ENCODE measurements around the gene SMOC2. TPM values are rescaled to one million over a fixed set of nuclear protein-coding genes. Genes with fewer than 3 reads are reported as not detected.

SMOC2 gene
- total RNA-seq, 1 experiment from 2014 or later: 0.42 TPM

DNA sequence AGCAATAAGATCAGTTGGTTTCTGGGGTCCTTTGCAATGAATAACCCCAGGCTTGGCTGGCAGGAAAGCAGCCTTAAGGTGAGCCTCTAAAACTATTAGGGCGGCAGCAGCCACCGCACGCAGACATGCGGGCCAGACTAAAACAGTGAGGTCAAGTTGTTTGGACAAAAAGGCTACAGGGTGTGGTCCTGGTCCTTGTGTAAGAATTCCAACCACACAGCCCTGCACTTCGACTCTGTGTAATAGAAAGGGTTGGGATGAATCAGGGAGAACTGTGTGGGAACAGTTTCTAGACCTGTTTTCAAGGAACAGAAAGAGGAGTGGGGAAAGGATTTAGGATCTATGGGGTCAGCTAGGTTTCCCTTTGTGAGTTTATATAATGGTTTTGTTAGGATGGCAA, 237.6 kb downstream of the SMOC2 start:
- H3K27ac ChIP-seq (ENCODE audit: low read depth, low read length): peak overlapping the region; percentile 57; the same call in 1 of the 2 replicates
- H3K9me3 ChIP-seq (ENCODE audit: control insufficient read depth in 1 of 2, insufficient read depth in 1 of 2, low read depth in 1 of 2, low read length in 2 of 2): no peaks in the 10 kb centered on the region
- ATAC-seq (no peak), DNase-seq (ENCODE audit: low read depth, low spot score) (no peak)
- intact Hi-C loops (cut with micrococcal nuclease): no loop called here
- TF ChIP-seq, protein P1, sequence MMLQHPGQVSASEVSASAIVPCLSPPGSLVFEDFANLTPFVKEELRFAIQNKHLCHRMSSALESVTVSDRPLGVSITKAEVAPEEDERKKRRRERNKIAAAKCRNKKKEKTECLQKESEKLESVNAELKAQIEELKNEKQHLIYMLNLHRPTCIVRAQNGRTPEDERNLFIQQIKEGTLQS (IDR thresholded peaks at IDR 0.05): no peak
- TF ChIP-seq, protein P2, sequence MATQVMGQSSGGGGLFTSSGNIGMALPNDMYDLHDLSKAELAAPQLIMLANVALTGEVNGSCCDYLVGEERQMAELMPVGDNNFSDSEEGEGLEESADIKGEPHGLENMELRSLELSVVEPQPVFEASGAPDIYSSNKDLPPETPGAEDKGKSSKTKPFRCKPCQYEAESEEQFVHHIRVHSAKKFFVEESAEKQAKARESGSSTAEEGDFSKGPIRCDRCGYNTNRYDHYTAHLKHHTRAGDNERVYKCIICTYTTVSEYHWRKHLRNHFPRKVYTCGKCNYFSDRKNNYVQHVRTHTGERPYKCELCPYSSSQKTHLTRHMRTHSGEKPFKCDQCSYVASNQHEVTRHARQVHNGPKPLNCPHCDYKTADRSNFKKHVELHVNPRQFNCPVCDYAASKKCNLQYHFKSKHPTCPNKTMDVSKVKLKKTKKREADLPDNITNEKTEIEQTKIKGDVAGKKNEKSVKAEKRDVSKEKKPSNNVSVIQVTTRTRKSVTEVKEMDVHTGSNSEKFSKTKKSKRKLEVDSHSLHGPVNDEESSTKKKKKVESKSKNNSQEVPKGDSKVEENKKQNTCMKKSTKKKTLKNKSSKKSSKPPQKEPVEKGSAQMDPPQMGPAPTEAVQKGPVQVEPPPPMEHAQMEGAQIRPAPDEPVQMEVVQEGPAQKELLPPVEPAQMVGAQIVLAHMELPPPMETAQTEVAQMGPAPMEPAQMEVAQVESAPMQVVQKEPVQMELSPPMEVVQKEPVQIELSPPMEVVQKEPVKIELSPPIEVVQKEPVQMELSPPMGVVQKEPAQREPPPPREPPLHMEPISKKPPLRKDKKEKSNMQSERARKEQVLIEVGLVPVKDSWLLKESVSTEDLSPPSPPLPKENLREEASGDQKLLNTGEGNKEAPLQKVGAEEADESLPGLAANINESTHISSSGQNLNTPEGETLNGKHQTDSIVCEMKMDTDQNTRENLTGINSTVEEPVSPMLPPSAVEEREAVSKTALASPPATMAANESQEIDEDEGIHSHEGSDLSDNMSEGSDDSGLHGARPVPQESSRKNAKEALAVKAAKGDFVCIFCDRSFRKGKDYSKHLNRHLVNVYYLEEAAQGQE (IDR thresholded peaks at IDR 0.05; ENCODE audit: low read depth): no peak
- TF ChIP-seq SP1 (IDR thresholded peaks at IDR 0.05; ENCODE audit: low read depth) (peak; percentile 26; the same call in 1 of the 2 replicates), SIN3A (IDR thresholded peaks at IDR 0.05; ENCODE audit: low read depth) (no peak)
- no peaks in the 10 kb centered on the region for H3K9me2 ChIP-seq (ENCODE audit: insufficient read depth)
- H3K9ac ChIP-seq (ENCODE audit: low read length): no peak overlapping the region
- RAD21 ChIA-PET (ENCODE audit: low non-redundant PET in 1 of 2, low total read pairs in 2 of 2, uncharacterized antibody in 2 of 2, unreplicated experiment in 2 of 2): no interaction called here
- BruUV-seq (replicated peaks): no TSS peak
- peaks cover 19 to 32% of the 10 kb centered on the region in 2 experiments; a peak in 3 of 4 replicates for H3K4me1 ChIP-seq (ENCODE audit: control insufficient read depth in 1 of 2, insufficient read depth in 2 of 2, low read length in 2 of 2)
- peak overlapping the region; percentile 41 for H3K4me2 ChIP-seq (ENCODE audit: low read length)
- no peaks in the 10 kb centered on the region for H3K79me2 ChIP-seq (ENCODE audit: insufficient read depth, low read length)
- H3K36me3 ChIP-seq (ENCODE audit: control insufficient read depth in 1 of 2, insufficient read depth in 2 of 2, low read length in 2 of 2): no peaks in the 10 kb centered on the region
- no peaks in the 10 kb centered on the region for H4K20me1 ChIP-seq (ENCODE audit: insufficient read depth)
- no peak overlapping the region for H3K4me3 ChIP-seq (replicated peaks in 1 of 2; ENCODE audit: low read depth in 1 of 2, low read length in 2 of 2)
- CTCF ChIA-PET: no interaction called here
- POLR2A ChIA-PET: no interaction called here
- no peak overlapping the region for H2AFZ ChIP-seq (ENCODE audit: low read depth, low read length, poor library complexity, severe bottlenecking)
- no peaks in the 10 kb centered on the region for H3K27me3 ChIP-seq (ENCODE audit: insufficient read depth, low read length)

DNA sequence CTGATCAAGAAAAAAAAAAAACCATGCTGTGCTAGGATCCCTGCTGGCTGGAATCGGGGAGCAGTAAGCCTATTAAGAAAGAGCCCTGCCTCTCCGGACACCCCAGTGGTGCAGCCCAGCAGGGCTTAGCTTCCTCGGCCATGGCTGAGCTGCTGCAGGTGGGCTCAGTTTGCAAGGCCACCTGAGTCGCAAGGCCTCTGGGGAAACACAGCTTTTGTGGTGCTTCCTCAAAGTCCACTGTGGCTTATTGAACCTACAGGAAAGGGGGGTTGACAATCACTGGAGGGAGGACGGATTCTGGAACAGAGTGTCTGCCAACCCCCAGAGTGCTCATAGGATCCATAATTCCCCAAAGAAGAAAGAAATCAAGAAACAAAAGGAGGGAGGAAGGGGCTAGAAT, 240.8 kb downstream of the SMOC2 start:
- Histone ChIP-seq H3K9ac (ENCODE audit: low read length) (no peak overlapping the region), H3K9me2 (ENCODE audit: insufficient read depth) (no peaks in the 10 kb centered on the region), H3K27ac (ENCODE audit: low read depth, low read length) (no peak overlapping the region), H3K4me1 (ENCODE audit: control insufficient read depth in 1 of 2, insufficient read depth in 2 of 2, low read length in 2 of 2) (peaks cover 17 to 25% of the 10 kb centered on the region in 2 experiments; a peak in 3 of 4 replicates), H3K27me3 (ENCODE audit: insufficient read depth, low read length) (no peaks in the 10 kb centered on the region), H2AFZ (ENCODE audit: low read depth, low read length, poor library complexity, severe bottlenecking) (no peak overlapping the region), H3K9me3 (ENCODE audit: control insufficient read depth in 1 of 2, insufficient read depth in 1 of 2, low read depth in 1 of 2, low read length in 2 of 2) (no peaks in the 10 kb centered on the region), H3K4me2 (ENCODE audit: low read length) (no peak overlapping the region), H3K4me3 (replicated peaks in 1 of 2; ENCODE audit: low read depth in 1 of 2, low read length in 2 of 2) (no peak overlapping the region), H3K79me2 (ENCODE audit: insufficient read depth, low read length) (no peaks in the 10 kb centered on the region), H4K20me1 (ENCODE audit: insufficient read depth) (no peaks in the 10 kb centered on the region), H3K36me3 (ENCODE audit: control insufficient read depth in 1 of 2, insufficient read depth in 2 of 2, low read length in 2 of 2) (no peaks in the 10 kb centered on the region)
- ChIA-PET CTCF (no interaction called here), POLR2A (no interaction called here), RAD21 (ENCODE audit: low non-redundant PET in 1 of 2, low total read pairs in 2 of 2, uncharacterized antibody in 2 of 2, unreplicated experiment in 2 of 2) (no interaction called here)
- DNase-seq (ENCODE audit: low read depth, low spot score): no peak
- no peak for ATAC-seq
- TF ChIP-seq SRF (IDR thresholded peaks at IDR 0.05; ENCODE audit: low read depth) (no peak), ZFX (IDR thresholded peaks at IDR 0.05) (no peak)
- TF ChIP-seq, protein P3, sequence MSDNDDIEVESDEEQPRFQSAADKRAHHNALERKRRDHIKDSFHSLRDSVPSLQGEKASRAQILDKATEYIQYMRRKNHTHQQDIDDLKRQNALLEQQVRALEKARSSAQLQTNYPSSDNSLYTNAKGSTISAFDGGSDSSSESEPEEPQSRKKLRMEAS (IDR thresholded peaks at IDR 0.05): no peak
- BruUV-seq (replicated peaks): no TSS peak
- intact Hi-C loops (cut with micrococcal nuclease): no loop called here
